CMK (cell line): Measurements from ENCODE around the gene TCAF2.
"Not testable (repeated sequence)": the region's sequence is repeated elsewhere in the genome, so short reads cannot be mapped to it uniquely, and the experiment has no call there.

Source experiments
- DNase-seq: peaks from one replicate; pipeline ENCODE4 v3.0.0-alpha.2; 2010; ENCODE audit warnings: low read depth

TCAF2 gene

GRCh38 chr7:143620646-143621045 lies at the start of gene TCAF2:
TSS of gene TCAF2 (plus strand) at chr7:143620974.
- DNase-seq: not testable (repeated sequence)

GRCh38 chr7:143571501-143571900 lies 49.3 kb upstream of the TCAF2 start, which contains the start of gene CTAGE15:
TSS of gene CTAGE15 (plus strand) at chr7:143571801. CDS start at chr7:143571818, 17 bp downstream.
- DNase-seq: not testable (repeated sequence)

GRCh38 chr7:143588183-143588582 lies 32.6 kb upstream of the TCAF2 start:
- not testable (repeated sequence) for DNase-seq

- DNase-seq: not testable (repeated sequence)
Measured at GRCh38 chr7:143589897-143590296, 30.9 kb upstream of the TCAF2 start.

GRCh38 chr7:143598086-143598485 lies 22.7 kb upstream of the TCAF2 start:
- not testable (repeated sequence) for DNase-seq

GRCh38 chr7:143603549-143603948 lies 17.2 kb upstream of the TCAF2 start:
- DNase-seq: not testable (repeated sequence)

- DNase-seq: not testable (repeated sequence)
Measured at GRCh38 chr7:143606088-143606487, 14.7 kb upstream of the TCAF2 start.

GRCh38 chr7:143615545-143615944 lies 5.2 kb upstream of the TCAF2 start:
- DNase-seq: not testable (repeated sequence)

- DNase-seq: not testable (repeated sequence)
Measured at GRCh38 chr7:143617204-143617603, 3.6 kb upstream of the TCAF2 start.

- not testable (repeated sequence) for DNase-seq
Measured at GRCh38 chr7:143620058-143620457, 716 bp upstream of the TCAF2 start.

GRCh38 chr7:143621175-143621574 lies 401 bp downstream of the TCAF2 start:
- DNase-seq: not testable (repeated sequence)

GRCh38 chr7:143622130-143622529 lies 1.4 kb downstream of the TCAF2 start:
- not testable (repeated sequence) for DNase-seq

- DNase-seq: not testable (repeated sequence)
Measured at GRCh38 chr7:143630653-143631052, 9.9 kb downstream of the TCAF2 start.

- DNase-seq: not testable (repeated sequence)
Measured at GRCh38 chr7:143632506-143632905, 11.7 kb downstream of the TCAF2 start.

GRCh38 chr7:143633013-143633618 lies 12.3 kb downstream of the TCAF2 start:
- not testable (repeated sequence) for DNase-seq

- DNase-seq: not testable (repeated sequence)
Measured at GRCh38 chr7:143635364-143636240, 14.8 kb downstream of the TCAF2 start.

- DNase-seq: not testable (repeated sequence)
Measured at GRCh38 chr7:143639372-143639771, 18.6 kb downstream of the TCAF2 start.

GRCh38 chr7:143640528-143641189 lies 19.9 kb downstream of the TCAF2 start:
- DNase-seq: not testable (repeated sequence)

GRCh38 chr7:143646598-143646997 lies 25.8 kb downstream of the TCAF2 start:
- not testable (repeated sequence) for DNase-seq

GRCh38 chr7:143649902-143650301 lies 29.1 kb downstream of the TCAF2 start:
- DNase-seq: not testable (repeated sequence)

- DNase-seq: not testable (repeated sequence)
Measured at GRCh38 chr7:143650447-143650846, 29.7 kb downstream of the TCAF2 start.
